HG03571 (cell line): ENCODE data around the gene TADA3.
A peak's percentile ranks its signal among the peaks of the same experiment; 100 is the strongest.

ENCODE experiments used
- ATAC-seq: cut with Tn5 transposase; IDR thresholded peaks from one replicate; pipeline ENCODE4 v1.9.1; 2021; ENCODE audit not compliant: unreplicated experiment

Gene TADA3

DNA sequence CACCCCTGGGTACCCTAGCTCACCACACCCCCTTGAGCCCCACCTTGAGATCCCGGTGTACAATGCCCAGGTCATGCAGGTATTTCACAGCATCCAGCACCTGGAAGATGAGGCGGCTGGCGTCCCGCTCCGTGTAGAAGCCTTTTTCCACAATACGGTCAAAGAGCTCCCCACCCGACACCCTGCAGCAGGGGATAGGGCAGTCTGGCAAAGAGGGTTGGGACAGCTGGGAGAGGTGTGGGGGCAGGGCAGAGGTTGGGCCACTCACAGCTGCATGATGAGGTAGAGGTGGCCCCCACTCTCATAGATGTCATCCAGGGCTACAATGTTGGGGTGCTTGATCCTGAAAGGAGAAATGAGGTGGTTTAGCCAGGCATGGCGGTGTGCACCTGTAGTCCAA lies 29.4 kb downstream of the TADA3 start:
- no peak for ATAC-seq

- no peak for ATAC-seq
These were observed 30.4 kb downstream of the TADA3 start for GRCh38 chr3:9761919-9762318.

- no peak for ATAC-seq
These were observed 31.3 kb downstream of the TADA3 start for GRCh38 chr3:9760779-9761505.

GRCh38 chr3:9757427-9757826 lies 34.8 kb downstream of the TADA3 start:
- no peak for ATAC-seq

- ATAC-seq = no peak
These were observed 37.6 kb downstream of the TADA3 start for GRCh38 chr3:9754678-9755077.

DNA sequence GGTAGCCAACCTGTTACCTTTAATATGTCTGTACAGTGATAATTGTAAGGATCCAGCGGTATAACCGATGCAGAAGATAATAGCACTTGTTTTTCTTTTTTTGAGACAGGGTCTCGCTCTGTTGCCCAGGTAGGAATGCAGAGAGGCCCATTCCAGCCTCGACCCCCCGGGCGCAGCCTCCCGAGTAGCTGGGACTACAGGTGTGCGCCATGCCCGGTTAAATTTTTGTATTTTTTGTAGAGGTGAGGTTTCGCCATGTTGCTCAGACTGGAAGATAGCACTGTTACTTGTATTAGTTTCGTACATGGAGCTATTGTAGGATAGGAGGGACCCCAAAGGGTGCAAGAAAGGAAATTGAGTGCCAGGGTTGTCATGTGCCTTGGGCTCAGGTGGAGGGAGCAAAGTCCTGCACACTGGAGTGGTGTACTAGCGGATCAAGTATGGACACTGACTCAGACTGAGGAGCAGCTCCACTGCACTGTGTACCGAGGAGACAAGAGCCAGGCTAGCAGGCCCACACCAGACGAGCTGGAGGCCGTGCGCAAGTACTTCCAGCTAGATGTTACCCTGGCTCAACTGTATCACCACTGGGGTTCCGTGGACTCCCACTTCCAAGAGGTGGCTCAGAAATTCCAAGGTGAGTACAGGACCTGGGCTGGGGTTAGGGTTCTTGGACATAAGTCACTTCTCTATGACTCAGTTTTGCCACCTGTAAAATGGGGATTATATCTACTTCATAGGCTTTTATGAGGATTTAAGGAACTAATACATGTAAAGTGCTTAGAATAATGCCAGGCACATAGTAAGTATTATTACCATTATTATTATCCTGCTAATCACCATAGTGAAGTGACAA lies 41.5 kb downstream of the TADA3 start:
- ATAC-seq = no peak

GRCh38 chr3:9749645-9750555 lies 42.4 kb downstream of the TADA3 start, which contains the start of gene OGG1:
Gene OGG1, plus strand, starts transcription at chr3:9749952. Its CDS starts 335 bp downstream, at chr3:9750287.
- peak; percentile 89 for ATAC-seq

- no peak for ATAC-seq
These were observed 43.0 kb downstream of the TADA3 start for GRCh38 chr3:9749296-9749644.

DNA sequence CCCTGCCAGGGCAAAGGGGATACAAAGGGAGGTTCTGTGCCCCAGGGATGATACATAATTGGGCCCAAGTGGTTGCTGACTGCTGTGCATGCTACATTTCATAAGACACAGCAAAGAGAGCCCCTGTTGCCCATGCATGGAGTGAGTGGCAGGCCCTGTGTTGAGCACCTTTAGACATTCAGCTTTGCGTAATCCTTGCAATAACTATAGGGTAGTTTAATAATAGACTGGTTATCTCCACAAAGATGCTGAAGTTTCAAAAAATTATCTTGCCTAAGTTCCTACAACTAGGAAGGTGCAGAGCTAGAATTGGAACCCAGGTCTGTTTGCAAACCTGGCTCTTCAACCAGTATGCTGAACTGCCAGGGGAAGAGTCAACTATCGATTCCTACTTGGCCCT lies 44.2 kb downstream of the TADA3 start:
- ATAC-seq = no peak

DNA sequence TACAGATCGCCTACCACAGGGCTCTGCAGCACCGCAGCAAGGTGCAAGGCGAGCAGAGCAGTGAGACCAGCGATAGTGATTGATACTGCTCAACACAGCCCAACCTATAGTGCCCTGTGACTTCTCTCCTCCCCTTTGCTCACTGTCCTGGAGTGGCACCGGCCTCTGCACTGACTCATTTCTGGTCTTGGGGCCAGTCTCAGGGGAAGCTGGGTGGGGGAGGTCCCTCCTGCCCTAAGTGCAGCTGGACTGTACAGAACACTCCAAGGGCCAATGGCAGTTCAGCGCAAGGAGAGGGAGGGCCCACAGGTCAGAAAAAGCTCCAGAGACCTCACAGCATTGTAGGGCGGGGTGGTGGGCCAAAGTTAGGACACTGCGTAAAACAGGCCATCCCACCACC lies 45.0 kb downstream of the TADA3 start:
- no peak for ATAC-seq

GRCh38 chr3:9746330-9746729 lies 45.9 kb downstream of the TADA3 start:
- no peak for ATAC-seq

DNA sequence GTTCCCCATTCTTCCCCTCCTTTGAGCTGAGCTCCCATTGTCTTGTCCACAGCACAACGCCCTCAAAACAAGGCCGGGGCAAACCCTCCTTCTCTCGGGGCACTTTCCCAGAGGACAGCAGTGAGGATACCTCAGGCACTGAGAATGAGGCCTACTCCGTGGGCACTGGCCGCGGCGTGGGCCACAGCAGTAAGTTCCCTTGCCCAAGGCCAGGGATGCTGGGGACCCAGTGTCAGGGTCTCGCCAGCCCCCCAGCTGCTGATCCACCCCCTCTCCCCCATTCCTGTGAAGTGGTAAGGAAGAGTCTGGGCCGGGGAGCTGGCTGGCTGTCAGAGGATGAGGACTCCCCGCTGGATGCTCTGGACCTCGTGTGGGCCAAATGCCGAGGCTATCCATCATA lies 46.8 kb downstream of the TADA3 start:
- ATAC-seq = no peak

DNA sequence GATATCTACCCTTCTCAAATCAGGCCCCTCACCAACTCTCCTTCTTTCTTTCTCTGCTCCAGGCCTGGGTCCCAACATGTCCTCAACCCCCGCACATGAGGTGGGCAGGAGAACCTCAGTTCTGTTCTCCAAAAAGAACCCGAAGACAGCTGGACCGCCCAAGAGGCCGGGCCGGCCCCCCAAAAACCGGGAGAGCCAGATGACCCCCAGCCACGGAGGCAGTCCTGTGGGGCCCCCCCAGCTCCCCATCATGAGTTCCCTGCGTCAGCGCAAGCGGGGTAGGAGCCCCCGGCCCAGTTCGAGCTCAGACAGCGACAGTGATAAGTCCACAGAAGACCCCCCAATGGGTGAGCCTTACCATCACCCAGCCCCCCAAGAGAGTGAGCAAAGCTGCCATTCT lies 48.1 kb downstream of the TADA3 start:
- ATAC-seq = no peak

DNA sequence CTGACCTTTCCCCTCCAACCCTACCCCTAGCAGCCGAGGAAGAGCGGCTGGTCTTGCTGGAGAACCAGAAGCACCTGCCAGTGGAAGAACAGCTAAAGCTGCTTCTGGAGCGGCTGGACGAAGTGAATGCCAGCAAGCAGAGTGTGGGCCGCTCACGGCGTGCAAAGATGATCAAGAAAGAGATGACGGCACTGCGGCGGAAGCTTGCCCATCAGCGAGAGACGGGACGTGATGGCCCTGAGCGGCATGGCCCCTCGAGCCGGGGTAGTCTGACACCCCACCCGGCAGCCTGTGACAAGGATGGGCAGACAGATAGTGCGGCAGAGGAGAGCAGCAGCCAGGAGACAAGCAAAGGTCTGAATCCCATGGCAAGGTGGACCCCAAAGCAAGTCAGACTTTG lies 48.7 kb downstream of the TADA3 start:
- ATAC-seq = no peak

GRCh38 chr3:9742560-9742959 lies 49.7 kb downstream of the TADA3 start:
- ATAC-seq = no peak

- ATAC-seq = no peak
These were observed 53.1 kb downstream of the TADA3 start for GRCh38 chr3:9739181-9739580.

- ATAC-seq = no peak
These were observed 55.4 kb downstream of the TADA3 start for GRCh38 chr3:9736831-9737230.

GRCh38 chr3:9732740-9733115 lies 59.5 kb downstream of the TADA3 start:
- ATAC-seq = no peak

- ATAC-seq = peak; percentile 3
These were observed 60.1 kb downstream of the TADA3 start for GRCh38 chr3:9732080-9732739.

DNA sequence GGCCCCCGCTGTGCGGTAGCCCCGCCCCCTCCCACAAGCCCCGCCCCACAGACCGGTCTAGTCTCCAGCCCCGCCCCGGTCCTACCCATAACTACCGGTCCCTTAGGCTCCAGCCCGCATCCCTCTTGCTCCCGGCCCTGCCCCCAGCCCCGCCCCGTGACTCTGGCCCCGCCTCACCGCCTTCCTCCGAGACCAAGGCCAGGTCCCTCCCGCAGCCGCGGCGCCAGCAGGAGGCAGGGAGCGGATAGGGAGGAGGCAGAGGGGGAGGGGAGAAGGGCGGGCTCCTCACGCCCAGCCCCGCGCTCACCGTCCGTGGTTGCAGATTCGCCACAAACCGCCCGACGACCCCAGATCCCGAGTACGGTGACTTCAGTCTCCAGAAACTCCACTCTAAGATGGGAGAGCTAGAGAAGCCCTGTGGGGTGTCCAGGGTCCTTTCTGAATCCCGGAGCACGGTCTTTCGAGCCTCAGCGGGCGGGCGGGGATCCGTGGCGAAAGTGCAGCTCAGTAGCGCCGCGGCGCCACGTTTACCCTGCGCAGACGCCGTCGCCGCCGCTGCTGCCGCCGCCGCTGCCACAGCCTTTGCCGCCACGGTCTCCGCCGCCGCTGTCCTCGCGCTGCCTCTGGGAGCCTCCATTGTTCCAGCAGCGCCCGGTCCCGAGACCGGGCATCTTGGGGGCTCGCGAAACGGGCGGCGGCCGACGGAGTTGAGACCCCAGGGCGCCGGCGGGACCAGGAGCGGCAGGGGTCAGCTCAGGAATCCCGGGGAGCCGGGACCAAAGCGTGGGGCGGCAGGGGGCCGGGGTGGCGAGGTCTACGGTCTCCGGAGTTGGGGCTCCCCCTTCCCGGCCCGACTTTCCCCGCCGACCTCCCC lies 60.8 kb downstream of the TADA3 start, which contains the start of gene BRPF1:
TSS of gene BRPF1 (plus strand) at position 530 of the 874 bp plus-strand sequence. CDS start 2,406 bp downstream, outside the sequence.
- ATAC-seq = peak; percentile 89
